ENCODE data around the gene TWNK.

GRCh38 chr10:100980711-100981110 is 6.6 kb upstream of the TWNK start:
- TF ChIP-seq CTCF (IDR thresholded peaks at IDR 0.05) (no peak), POLR2A (IDR thresholded peaks at IDR 0.05) (no peak)
